GM19395 (cell line): ENCODE results near the gene C13orf42.

Experiments
- ATAC-seq: cut with Tn5 transposase; IDR thresholded peaks from one replicate; pipeline ENCODE4 v1.9.1; 2021; ENCODE audit warnings: mild to moderate bottlenecking, moderate library complexity; ENCODE audit not compliant: unreplicated experiment

Gene C13orf42

GRCh38 chr13:51035978-51036377, 75.1 kb downstream of the C13orf42 start:
- no peak for ATAC-seq

- no peak for ATAC-seq
Measured at GRCh38 chr13:51035469-51035868, 75.6 kb downstream of the C13orf42 start.

DNA sequence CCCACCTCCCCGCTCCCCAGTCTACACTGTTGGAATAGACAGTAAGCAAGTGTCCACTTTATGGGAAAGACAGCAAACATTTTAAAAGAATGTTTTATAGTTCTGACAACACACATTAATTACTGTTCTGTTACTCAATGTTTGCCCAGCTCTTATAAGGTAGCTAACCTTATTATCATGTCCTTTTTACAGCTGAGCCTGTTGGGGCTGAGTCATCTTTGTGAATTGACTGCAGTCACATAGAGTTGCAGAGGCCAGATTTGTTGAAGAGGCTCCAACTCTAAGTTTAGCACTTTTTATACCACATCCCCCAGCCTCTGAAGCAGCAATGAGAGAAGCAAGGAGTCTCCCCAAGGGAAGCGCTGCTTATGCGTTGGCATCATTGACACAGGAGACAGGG, 76.2 kb downstream of the C13orf42 start:
- no peak for ATAC-seq

DNA sequence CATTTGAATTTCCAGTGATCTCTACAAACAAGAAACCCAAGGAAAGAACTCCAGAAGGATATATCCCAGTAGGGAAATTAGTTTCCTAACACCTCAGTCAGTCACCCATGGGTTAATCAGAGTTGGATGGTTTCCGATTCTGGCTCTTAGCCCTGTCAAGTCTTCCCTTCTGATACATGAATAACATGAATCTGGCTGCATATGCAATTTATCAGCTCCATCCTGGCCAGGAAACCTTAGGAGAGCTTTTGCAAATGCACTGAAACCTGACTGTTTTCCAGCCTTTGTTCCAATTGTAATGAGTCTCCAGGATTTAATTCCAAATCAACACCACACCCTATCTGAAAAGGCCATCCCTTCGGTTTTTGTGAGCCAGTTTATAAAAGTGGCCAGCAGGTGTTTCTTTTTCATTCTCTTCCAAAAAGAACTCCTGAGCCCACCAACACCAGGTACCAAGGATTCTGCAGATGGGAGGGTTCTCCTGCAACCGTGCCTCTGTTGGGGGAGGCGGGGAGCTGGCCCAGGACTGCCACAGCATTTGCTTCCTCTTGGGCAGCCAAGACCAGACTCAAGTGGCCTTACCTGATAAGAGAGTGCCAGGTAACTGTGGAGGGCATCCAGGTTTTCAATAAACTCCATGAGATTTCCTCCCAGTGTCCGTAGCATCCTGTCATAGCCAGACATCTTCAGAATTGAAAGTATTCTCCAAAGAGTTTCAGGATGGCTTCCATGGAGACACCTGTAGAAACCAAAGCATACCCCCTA, 77.5 kb downstream of the C13orf42 start:
- ATAC-seq, result no peak

DNA sequence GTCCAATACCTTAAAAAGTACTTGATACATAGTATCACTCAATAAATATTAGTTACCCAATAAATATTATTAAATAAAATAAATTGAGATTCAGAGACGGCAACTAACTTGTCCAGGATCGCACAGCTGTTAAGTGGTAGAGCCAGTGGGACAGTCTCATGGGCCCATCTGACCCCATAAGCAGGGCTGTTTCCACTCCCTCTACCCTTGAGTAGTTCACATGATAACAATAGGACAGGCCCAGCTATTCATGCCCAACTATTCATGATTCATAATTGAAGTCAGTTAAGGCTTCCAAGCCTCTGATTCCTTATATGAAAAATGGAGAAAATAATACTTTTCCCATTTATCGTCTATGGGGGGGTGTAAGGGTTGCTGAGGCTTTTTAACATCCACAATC, 78.2 kb downstream of the C13orf42 start:
- no peak for ATAC-seq
